A673 (cell line): ENCODE measurements around the gene HOXD8. TPM values are rescaled to one million over a fixed set of nuclear protein-coding genes. Genes with fewer than 3 reads are reported as not detected.

Experiments used
- BruUV-seq: library from RNA; stranded (reverse); fragments of 400-500 nt; replicated peaks from 2 replicates; lab custom pipeline; 2021; lab: Mats Ljungman, UMichigan
- CTCF ChIA-PET: fragments of 300-600 bp; sonication (Branson Sonifier 250); formaldehyde crosslinking; loops from one replicate; lab custom pipeline; 2022; ENCODE audit warnings: antibody characterized with exemption; lab: Charles Lee
- POLR2A ChIA-PET: fragments of 300-600 bp; sonication (Branson Sonifier 250); formaldehyde crosslinking; loops from one replicate; lab custom pipeline; 2022; ENCODE audit warnings: antibody characterized with exemption; ENCODE audit not compliant: low non-redundant PET; lab: Charles Lee
- DNase-seq: peaks from one replicate; pipeline ENCODE4 v3.0.0-alpha.2; 2015; ENCODE audit warnings: low spot score
- H3K27ac ChIP-seq: fragments of 200-600 bp; sonication (generic); 2 replicates; pipeline ENCODE4 v1.5.1; 2016; ENCODE audit warnings: mixed run types, low read depth, mild to moderate bottlenecking, mixed read lengths, antibody characterized with exemption, low read length; ENCODE audit not compliant: poor library complexity, severe bottlenecking
- H3K27me3 ChIP-seq: fragments of 200-600 bp; sonication (generic); replicated peaks from 2 replicates; pipeline ENCODE4 v1.6.1; 2017; ENCODE audit warnings: mixed run types, low read depth, mild to moderate bottlenecking, mixed read lengths, antibody characterized with exemption, low read length; ENCODE audit not compliant: insufficient read depth, poor library complexity
- H3K36me3 ChIP-seq: fragments of 200-600 bp; sonication (generic); 2 replicates; pipeline ENCODE4 v1.6.1; 2016; ENCODE audit warnings: mixed run types, mild to moderate bottlenecking, mixed read lengths, antibody characterized with exemption, low read length; ENCODE audit not compliant: insufficient read depth, poor library complexity, severe bottlenecking
- H3K4me1 ChIP-seq: fragments of 200-600 bp; sonication (generic); 2 replicates; pipeline ENCODE4 v1.6.1; 2017; ENCODE audit warnings: mixed run types, mild to moderate bottlenecking, mixed read lengths, antibody characterized with exemption, low read length; ENCODE audit not compliant: insufficient read depth, poor library complexity, severe bottlenecking
- H3K4me3 ChIP-seq: fragments of 200-600 bp; sonication (generic); 2 replicates; pipeline ENCODE4 v1.5.1; 2016; ENCODE audit warnings: low read depth, mixed run types, mild to moderate bottlenecking, mixed read lengths, low read length; ENCODE audit not compliant: poor library complexity, severe bottlenecking
- H3K9me3 ChIP-seq: fragments of 200-600 bp; sonication (generic); 2 replicates; pipeline ENCODE4 v1.6.1; 2016; ENCODE audit warnings: mixed run types, low read depth, mild to moderate bottlenecking, mixed read lengths, antibody characterized with exemption, low read length; ENCODE audit not compliant: poor library complexity, severe bottlenecking
- CTCF ChIP-seq: fragments of 300-800, 200-600 bp; sonication (generic); conservative IDR thresholded peaks from 2 replicates; pipeline ENCODE4 v1.5.1; 2017; ENCODE audit warnings: low read depth, mild to moderate bottlenecking, antibody characterized with exemption, low read length, moderate library complexity, mixed read lengths
- EZH2 ChIP-seq: fragments of 200-600 bp; sonication (generic); IDR thresholded peaks from 2 replicates; pipeline ENCODE4 v1.6.1; 2017; ENCODE audit warnings: borderline replicate concordance, low read depth, mild to moderate bottlenecking, mixed read lengths, antibody characterized with exemption, low read length; ENCODE audit not compliant: poor library complexity, severe bottlenecking
- intact Hi-C: fragments of 100-400 bp; cut with micrococcal nuclease; formaldehyde crosslinking; loops from one replicate; pipeline ENCODE4 v1.10.0; 2022; ENCODE audit not compliant: unreplicated experiment
- total RNA-seq: library from RNA; stranded (reverse); gene quantifications from 2 replicates; pipeline ENCODE4 v1.2.3, GENCODE V29; 2021

Gene HOXD8
- total RNA-seq, 1 experiment from 2014 or later: 56.8 TPM

DNA sequence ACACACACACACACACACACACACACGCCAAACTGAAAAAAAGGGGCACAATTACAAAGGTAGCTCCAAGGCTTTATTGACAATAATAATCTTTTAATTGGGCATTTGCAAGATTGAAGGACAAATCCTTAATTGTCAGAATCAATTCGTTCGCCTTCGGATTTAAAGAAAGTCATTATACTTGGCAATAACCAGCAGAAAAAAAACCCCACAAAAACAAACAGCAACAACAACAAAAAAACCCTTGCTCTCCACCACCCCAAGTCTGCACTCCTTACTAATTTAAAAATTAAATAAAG, 1.8 kb upstream of the HOXD8 start:
- H3K4me1 ChIP-seq: peaks cover 38% of the 10 kb centered on the region
- DNase-seq: peak; percentile 17
- H3K27me3 ChIP-seq: no peaks in the 10 kb centered on the region
- H3K4me3 ChIP-seq: peak overlapping the region; percentile 62
- intact Hi-C loops: loop anchor here (2.0 to 10.0 kb wide), 6 partner anchors 425 to 1627 kb away; no protein-coding TSS in a partner anchor
- TF ChIP-seq EZH2 (no peak), CTCF (no peak)
- H3K27ac ChIP-seq: peak overlapping the region; percentile 98
- no TSS peak for BruUV-seq
- CTCF ChIA-PET: interaction anchor here (0.8 to 2.5 kb wide), 7 partner anchors 13 to 526 kb away, joined by 3 to 24 read pairs (median 12); no protein-coding TSS in a partner anchor
- H3K9me3 ChIP-seq: no peaks in the 10 kb centered on the region
- POLR2A ChIA-PET: interaction anchor here (0.6 kb wide), 1 partner anchor 16 kb away, joined by 4 read pairs; no protein-coding TSS in a partner anchor
- peaks cover 23% of the 10 kb centered on the region for H3K36me3 ChIP-seq

- H3K9me3 ChIP-seq: no peaks in the 10 kb centered on the region
- H3K4me3 ChIP-seq: peak overlapping the region; percentile 62
- BruUV-seq: no TSS peak
- CTCF ChIA-PET: interaction anchor here (0.7 to 2.5 kb wide), 8 partner anchors 11 to 1020 kb away, joined by 3 to 24 read pairs (median 7); no protein-coding TSS in a partner anchor
- peaks cover 20% of the 10 kb centered on the region for H3K36me3 ChIP-seq
- no peaks in the 10 kb centered on the region for H3K27me3 ChIP-seq
- peaks cover 45% of the 10 kb centered on the region for H3K4me1 ChIP-seq
- intact Hi-C loops: loop anchor here (2.0 to 10.0 kb wide), 5 partner anchors 424 to 1626 kb away; no protein-coding TSS in a partner anchor
- POLR2A ChIA-PET: interaction anchor here (0.5 to 0.6 kb wide), 2 partner anchors 17 to 1016 kb away, joined by 4 to 6 read pairs; no protein-coding TSS in a partner anchor
- peak; percentile 81 for DNase-seq
- TF ChIP-seq CTCF (no peak), EZH2 (no peak)
- H3K27ac ChIP-seq: peak overlapping the region; percentile 98
Measured at GRCh38 chr2:176128172-176128981, 1.1 kb upstream of the HOXD8 start.

DNA sequence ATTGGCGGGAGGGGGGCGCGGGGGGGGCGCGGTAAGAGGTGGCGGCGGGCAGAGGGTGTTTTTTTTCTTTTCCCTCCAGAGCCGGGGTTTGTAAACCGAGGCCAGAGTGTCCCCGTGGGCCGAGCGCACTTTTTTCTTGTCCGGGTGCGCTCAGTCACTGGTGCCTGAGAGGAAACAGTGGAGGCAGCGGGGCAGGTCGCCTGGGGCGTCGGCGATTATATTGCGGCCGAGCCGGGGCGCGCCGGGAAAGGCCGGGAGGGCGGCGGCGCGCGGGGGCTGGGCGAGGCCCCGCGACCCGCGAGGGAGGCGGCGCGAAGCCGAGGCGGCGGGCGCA, 275 bp downstream of the HOXD8 start:
- H3K27me3 ChIP-seq: no peaks in the 10 kb centered on the region
- BruUV-seq: no TSS peak
- no peak for DNase-seq
- intact Hi-C loops: loop anchor here (2.0 to 10.0 kb wide), 6 partner anchors 423 to 1625 kb away; no protein-coding TSS in a partner anchor
- TF ChIP-seq CTCF (no peak), EZH2 (no peak)
- no peaks in the 10 kb centered on the region for H3K9me3 ChIP-seq
- ChIA-PET POLR2A (no interaction called here), CTCF (interaction anchor here (0.9 to 1.7 kb wide), 3 partner anchors 9 to 522 kb away, joined by 3 to 10 read pairs (median 4); no protein-coding TSS in a partner anchor)
- peaks cover 58% of the 10 kb centered on the region for H3K4me1 ChIP-seq
- H3K27ac ChIP-seq: peak overlapping the region; percentile 98
- peaks cover 6% of the 10 kb centered on the region for H3K36me3 ChIP-seq
- peak overlapping the region; percentile 62 for H3K4me3 ChIP-seq
